Type B pancreatic cell (in vitro differentiated cells): ENCODE measurements around the gene UPF2. TPM values are rescaled to one million over a fixed set of nuclear protein-coding genes. Genes with fewer than 3 reads are reported as not detected.

Experiments used
- DNase-seq: peaks from one replicate; pipeline ENCODE4 v3.0.0; 2021; ENCODE audit warnings: mixed read lengths; ENCODE audit not compliant: unreplicated experiment; ENCODE audit errors: extremely low spot score
- H3K27ac Mint-ChIP-seq: 2 replicates; pipeline ENCODE4 v1.8.0; 2021; ENCODE audit warnings: mild to moderate bottlenecking, mixed read lengths
- H3K27me3 Mint-ChIP-seq: 2 replicates; pipeline ENCODE4 v1.8.0; 2021; ENCODE audit warnings: mixed read lengths
- H3K36me3 Mint-ChIP-seq: 2 replicates; pipeline ENCODE4 v1.8.0; 2021; ENCODE audit warnings: mixed read lengths
- H3K4me1 Mint-ChIP-seq: one replicate; pipeline ENCODE4 v1.8.0; 2021; ENCODE audit warnings: mixed read lengths; ENCODE audit not compliant: unreplicated experiment
- H3K4me3 Mint-ChIP-seq: 2 replicates; pipeline ENCODE4 v1.8.0; 2021; ENCODE audit warnings: mild to moderate bottlenecking, mixed read lengths
- H3K9me3 Mint-ChIP-seq: 2 replicates; pipeline ENCODE4 v1.8.0; 2021; ENCODE audit warnings: mixed read lengths
- total RNA-seq: library from RNA; stranded (reverse); gene quantifications from 2 replicates; pipeline ENCODE4 v1.2.1, GENCODE V29; 2021; ENCODE audit warnings: low replicate concordance
- TF ChIP-seq, protein P1 (sequence below): fragments of 200-600 bp; sonication (generic); conservative IDR thresholded peaks from 2 replicates; pipeline ENCODE4 v1.5.0; 2021; ENCODE audit warnings: antibody characterized with exemption, mild to moderate bottlenecking

Gene UPF2
- total RNA-seq, 1 donor from 2014 or later, result 21.8 TPM

DNA sequence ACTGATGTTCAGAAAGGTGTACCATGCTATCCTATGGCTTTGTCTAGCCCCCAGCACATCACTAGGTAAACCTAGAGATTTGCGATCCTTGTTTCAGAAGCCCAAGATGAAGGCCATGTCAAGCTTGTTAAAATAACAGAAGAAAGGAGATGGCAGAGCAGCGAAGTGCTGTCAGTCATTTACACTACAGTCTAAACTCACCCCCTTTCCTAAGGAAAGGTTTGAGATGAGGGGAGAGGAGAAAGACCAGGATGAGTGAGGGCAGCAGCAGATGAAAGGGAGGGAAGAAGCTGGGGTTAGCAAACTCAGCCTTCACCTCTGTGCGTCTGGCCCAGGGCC, 144.6 kb downstream of the UPF2 start:
- no peaks in the 10 kb centered on the region for H3K27me3 Mint-ChIP-seq
- H3K4me1 Mint-ChIP-seq, result peaks cover 8% of the 10 kb centered on the region
- TF ChIP-seq, protein P1, sequence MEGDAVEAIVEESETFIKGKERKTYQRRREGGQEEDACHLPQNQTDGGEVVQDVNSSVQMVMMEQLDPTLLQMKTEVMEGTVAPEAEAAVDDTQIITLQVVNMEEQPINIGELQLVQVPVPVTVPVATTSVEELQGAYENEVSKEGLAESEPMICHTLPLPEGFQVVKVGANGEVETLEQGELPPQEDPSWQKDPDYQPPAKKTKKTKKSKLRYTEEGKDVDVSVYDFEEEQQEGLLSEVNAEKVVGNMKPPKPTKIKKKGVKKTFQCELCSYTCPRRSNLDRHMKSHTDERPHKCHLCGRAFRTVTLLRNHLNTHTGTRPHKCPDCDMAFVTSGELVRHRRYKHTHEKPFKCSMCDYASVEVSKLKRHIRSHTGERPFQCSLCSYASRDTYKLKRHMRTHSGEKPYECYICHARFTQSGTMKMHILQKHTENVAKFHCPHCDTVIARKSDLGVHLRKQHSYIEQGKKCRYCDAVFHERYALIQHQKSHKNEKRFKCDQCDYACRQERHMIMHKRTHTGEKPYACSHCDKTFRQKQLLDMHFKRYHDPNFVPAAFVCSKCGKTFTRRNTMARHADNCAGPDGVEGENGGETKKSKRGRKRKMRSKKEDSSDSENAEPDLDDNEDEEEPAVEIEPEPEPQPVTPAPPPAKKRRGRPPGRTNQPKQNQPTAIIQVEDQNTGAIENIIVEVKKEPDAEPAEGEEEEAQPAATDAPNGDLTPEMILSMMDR, result no peak
- DNase-seq, result no peak
- no peak overlapping the region for H3K27ac Mint-ChIP-seq
- H3K36me3 Mint-ChIP-seq, result no peaks in the 10 kb centered on the region
- H3K4me3 Mint-ChIP-seq, result no peak overlapping the region
- no peaks in the 10 kb centered on the region for H3K9me3 Mint-ChIP-seq

DNA sequence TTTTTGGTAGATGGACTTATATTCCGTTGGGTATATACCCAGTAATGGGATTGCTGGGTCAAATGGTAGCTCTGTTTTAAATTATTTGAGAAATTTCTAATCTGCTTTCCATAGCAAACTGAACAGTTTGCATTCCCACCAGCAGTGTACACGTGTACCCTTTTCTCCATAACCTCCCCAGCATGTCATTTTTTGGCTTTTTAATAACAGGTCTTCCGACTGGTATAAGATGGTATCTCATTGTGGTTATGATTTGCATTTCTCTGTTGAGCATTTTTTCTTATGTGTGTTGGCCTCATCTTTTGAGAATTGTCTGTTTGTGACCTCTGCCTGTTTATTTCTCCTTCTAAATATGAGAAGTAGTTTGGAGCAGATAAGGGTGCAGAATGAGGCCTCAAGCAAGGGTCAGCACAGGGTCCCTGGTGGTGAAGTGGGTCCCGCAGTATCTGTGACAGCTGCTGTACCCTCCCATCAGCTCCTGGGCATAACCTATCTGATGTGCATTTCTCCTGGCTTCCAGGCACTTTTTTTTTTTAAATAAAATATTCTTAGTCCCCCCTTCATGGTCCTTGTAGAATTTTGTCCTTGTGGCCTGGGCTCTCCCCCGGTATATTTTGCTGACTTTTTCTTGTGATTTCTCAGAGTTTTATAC, 145.9 kb downstream of the UPF2 start:
- no peaks in the 10 kb centered on the region for H3K27me3 Mint-ChIP-seq
- H3K36me3 Mint-ChIP-seq, result no peaks in the 10 kb centered on the region
- no peak overlapping the region for H3K4me3 Mint-ChIP-seq
- no peak for DNase-seq
- peaks cover 8% of the 10 kb centered on the region for H3K4me1 Mint-ChIP-seq
- H3K9me3 Mint-ChIP-seq, result no peaks in the 10 kb centered on the region
- TF ChIP-seq, protein P1, result no peak
- H3K27ac Mint-ChIP-seq, result no peak overlapping the region

DNA sequence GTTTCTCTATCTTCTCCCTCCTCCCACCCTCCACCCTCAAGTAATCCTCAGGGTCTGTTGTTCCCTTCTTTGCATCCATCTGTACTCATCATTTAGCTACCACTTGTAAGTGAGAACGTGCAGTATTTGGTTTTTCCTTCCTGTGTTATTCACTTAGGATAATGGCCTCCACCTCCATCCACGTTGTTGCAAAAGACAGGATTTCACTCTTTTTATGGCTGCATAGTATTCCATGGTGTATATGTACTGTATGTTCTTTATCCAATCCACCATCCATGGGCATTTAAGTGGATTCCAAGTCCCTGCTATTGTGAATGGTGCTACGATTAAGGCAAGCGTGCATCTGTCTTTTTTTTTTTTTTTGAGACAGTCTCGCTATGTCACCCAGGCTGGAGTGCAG, 147.0 kb downstream of the UPF2 start:
- no peaks in the 10 kb centered on the region for H3K27me3 Mint-ChIP-seq
- H3K9me3 Mint-ChIP-seq, result no peaks in the 10 kb centered on the region
- no peaks in the 10 kb centered on the region for H3K36me3 Mint-ChIP-seq
- H3K4me3 Mint-ChIP-seq, result no peak overlapping the region
- H3K27ac Mint-ChIP-seq, result no peak overlapping the region
- DNase-seq, result no peak
- H3K4me1 Mint-ChIP-seq, result peaks cover 8% of the 10 kb centered on the region
- TF ChIP-seq, protein P1, result no peak

DNA sequence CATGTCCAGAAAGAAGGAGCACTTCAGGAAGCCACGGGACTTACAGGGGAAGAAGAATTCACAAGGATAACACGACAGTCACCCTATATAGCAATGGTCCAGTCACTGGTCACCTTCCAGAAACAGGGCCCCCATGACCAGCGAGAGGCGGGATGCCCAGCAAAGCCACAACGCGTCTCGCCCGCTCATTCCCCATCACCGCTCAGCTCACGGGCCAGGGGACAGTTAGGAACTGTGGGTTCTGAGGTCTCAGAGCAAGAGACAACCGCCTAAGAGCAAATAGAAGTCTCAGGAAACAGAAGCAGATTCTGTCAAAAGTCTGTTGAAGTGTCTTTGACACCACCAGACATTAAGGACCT, 147.5 kb downstream of the UPF2 start:
- no peak overlapping the region for H3K4me3 Mint-ChIP-seq
- no peaks in the 10 kb centered on the region for H3K36me3 Mint-ChIP-seq
- TF ChIP-seq, protein P1, result no peak
- DNase-seq, result no peak
- H3K27me3 Mint-ChIP-seq, result no peaks in the 10 kb centered on the region
- no peak overlapping the region for H3K27ac Mint-ChIP-seq
- no peaks in the 10 kb centered on the region for H3K9me3 Mint-ChIP-seq
- peaks cover 8% of the 10 kb centered on the region for H3K4me1 Mint-ChIP-seq

DNA sequence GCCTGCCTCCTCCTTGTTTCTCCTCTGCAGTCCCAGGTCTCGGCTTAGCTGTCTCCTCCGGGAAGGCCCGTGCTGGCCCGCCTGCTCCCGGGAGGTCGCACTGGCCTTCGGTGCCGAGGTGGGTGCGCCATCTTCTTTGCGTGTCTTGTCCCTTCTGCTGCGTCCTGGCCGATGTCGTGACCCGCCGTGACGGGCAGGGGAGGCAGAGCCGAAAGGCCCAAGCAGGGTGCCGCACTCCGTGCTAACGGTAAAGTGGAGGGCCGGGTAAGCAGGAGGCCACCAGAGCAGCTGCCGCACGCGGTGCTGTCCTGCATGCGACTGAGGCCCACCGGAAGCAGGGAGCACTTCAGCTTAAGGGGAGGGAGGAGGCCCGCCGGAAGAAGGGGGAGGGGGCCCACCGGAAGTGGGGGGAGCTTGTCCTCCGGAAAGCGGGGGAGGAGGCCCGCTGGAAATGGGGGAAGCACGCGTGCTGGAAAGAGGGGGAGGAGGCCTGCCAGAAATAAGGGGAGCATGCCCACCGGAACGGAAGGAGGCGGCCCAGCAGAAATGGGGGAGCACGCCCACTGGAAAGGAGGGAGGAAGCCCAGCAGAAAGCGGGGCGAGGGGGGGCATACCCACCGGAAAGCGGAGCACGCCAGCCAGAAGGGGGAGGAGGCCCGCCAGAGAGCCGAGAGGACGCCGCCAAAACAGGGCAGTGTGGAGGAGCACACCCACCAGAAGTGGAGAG, 148.1 kb downstream of the UPF2 start:
- H3K27ac Mint-ChIP-seq, result no peak overlapping the region
- H3K9me3 Mint-ChIP-seq, result no peaks in the 10 kb centered on the region
- no peak overlapping the region for H3K4me3 Mint-ChIP-seq
- TF ChIP-seq, protein P1, result no peak
- H3K36me3 Mint-ChIP-seq, result no peaks in the 10 kb centered on the region
- DNase-seq, result no peak
- peaks cover 8% of the 10 kb centered on the region for H3K4me1 Mint-ChIP-seq
- H3K27me3 Mint-ChIP-seq, result no peaks in the 10 kb centered on the region
